DND-41 (cell line): ENCODE data around the gene TAGLN2.

Experiments
- CTCF ChIP-seq: IDR thresholded peaks from 2 replicates; pipeline ENCODE4 v1.5.1; 2012; ENCODE audit warnings: borderline replicate concordance, low read length, moderate library complexity, mild to moderate bottlenecking; ENCODE audit not compliant: poor library complexity, severe bottlenecking; ENCODE audit errors: extremely low read depth
- EZH2 ChIP-seq: IDR thresholded peaks from 3 replicates; pipeline ENCODE4 v1.6.1; 2012; ENCODE audit warnings: borderline replicate concordance, low read depth, mild to moderate bottlenecking, moderate library complexity, low read length, inconsistent platforms; ENCODE audit not compliant: severe bottlenecking

GRCh38 chr1:159924025-159924790 lies 1.1 kb downstream of the TAGLN2 start:
- TF ChIP-seq CTCF (no peak), EZH2 (no peak)
